Mesenchymal stem cell (in vitro differentiated cells and primary cell): Measurements from ENCODE around the gene LSM4.

ENCODE experiments used
- DNase-seq: peaks from one replicate; pipeline ENCODE4 v3.0.0-alpha.2; 2013
- H2AFZ ChIP-seq: one replicate; pipeline ENCODE4 v1.6.1; 2013; ENCODE audit warnings: low read depth, mild to moderate bottlenecking, control low read depth, inconsistent platforms, low read length, moderate library complexity
- H2AK5ac ChIP-seq: 2 replicates; pipeline ENCODE4 v1.6.1; 2013; ENCODE audit warnings: low read length, moderate library complexity, mild to moderate bottlenecking, inconsistent platforms; ENCODE audit not compliant: severe bottlenecking
- H2BK120ac ChIP-seq: one replicate; pipeline ENCODE4 v1.6.1; 2013; ENCODE audit warnings: low read depth, mild to moderate bottlenecking, inconsistent platforms, low read length, moderate library complexity
- H2BK12ac ChIP-seq, 2 experiments: one replicate each; pipeline ENCODE4 v1.6.1; 2013; ENCODE audit warnings: inconsistent platforms in 2 of 2, low read length in 2 of 2, mild to moderate bottlenecking in 2 of 2, moderate library complexity in 2 of 2, control low read depth in 1 of 2
- H2BK15ac ChIP-seq: one replicate; pipeline ENCODE4 v1.6.1; 2013; ENCODE audit warnings: mild to moderate bottlenecking, low read depth, inconsistent platforms; ENCODE audit not compliant: poor library complexity, severe bottlenecking
- H2BK5ac ChIP-seq: 2 replicates; pipeline ENCODE4 v1.6.1; 2013; ENCODE audit warnings: low read depth, mild to moderate bottlenecking, low read length, control low read depth, inconsistent platforms; ENCODE audit not compliant: poor library complexity, severe bottlenecking
- H3K14ac ChIP-seq, 2 experiments: one replicate each; pipeline ENCODE4 v1.6.1; 2013; ENCODE audit warnings: inconsistent platforms in 2 of 2, low read length in 2 of 2, control low read depth in 1 of 2, mild to moderate bottlenecking in 1 of 2, moderate library complexity in 1 of 2
- H3K18ac ChIP-seq, 2 experiments: one replicate each; pipeline ENCODE4 v1.6.1; 2013; ENCODE audit warnings: inconsistent platforms in 2 of 2, low read length in 2 of 2, control low read depth in 1 of 2, low read depth in 1 of 2, mild to moderate bottlenecking in 1 of 2
- H3K23ac ChIP-seq, 2 experiments: one replicate each; pipeline ENCODE4 v1.6.1; 2013; ENCODE audit warnings: inconsistent platforms in 2 of 2, low read length in 2 of 2, mild to moderate bottlenecking in 2 of 2, moderate library complexity in 2 of 2, control low read depth in 1 of 2
- H3K27ac ChIP-seq: 2 replicates; pipeline ENCODE4 v1.5.1; 2013; ENCODE audit warnings: mild to moderate bottlenecking, moderate library complexity, low read length, control low read depth, inconsistent platforms; ENCODE audit not compliant: poor library complexity, severe bottlenecking
- H3K27me3 ChIP-seq, 2 experiments: 2 replicates each; pipeline versions ENCODE4 v1.6.1 to v1.7.0; 2013; ENCODE audit warnings: low read length in 2 of 2, mild to moderate bottlenecking in 2 of 2, moderate library complexity in 2 of 2, control low read depth in 1 of 2, inconsistent platforms in 1 of 2; ENCODE audit not compliant: control insufficient read depth in 1 of 2, insufficient read depth in 1 of 2
- H3K36me3 ChIP-seq, 2 experiments: 2 replicates each; pipeline versions ENCODE4 v1.6.1 to v1.7.0; 2013; ENCODE audit warnings: low read length in 2 of 2, control low read depth in 1 of 2, inconsistent platforms in 1 of 2, low read depth in 1 of 2, mild to moderate bottlenecking in 1 of 2; ENCODE audit not compliant: insufficient read depth in 2 of 2, control insufficient read depth in 1 of 2
- H3K4ac ChIP-seq, 2 experiments: one replicate each; pipeline ENCODE4 v1.6.1; 2013; ENCODE audit warnings: inconsistent platforms in 2 of 2, low read length in 2 of 2, mild to moderate bottlenecking in 2 of 2, moderate library complexity in 2 of 2, control low read depth in 1 of 2, low read depth in 1 of 2
- H3K4me1 ChIP-seq: 2 replicates; pipeline ENCODE4 v1.6.1; 2013; ENCODE audit warnings: low read depth, low read length, control low read depth; ENCODE audit not compliant: control insufficient read depth, insufficient read depth
- H3K4me2 ChIP-seq: 2 replicates; pipeline ENCODE4 v1.6.1; 2013; ENCODE audit warnings: low read length, mild to moderate bottlenecking, inconsistent platforms; ENCODE audit not compliant: poor library complexity, severe bottlenecking
- H3K4me3 ChIP-seq, 2 experiments: 2 replicates each; pipeline versions ENCODE4 v1.5.1 to v1.7.0; 2013; ENCODE audit warnings: low read length in 2 of 2, mild to moderate bottlenecking in 2 of 2, control low read depth in 1 of 2, low read depth in 1 of 2; ENCODE audit not compliant: insufficient read depth in 1 of 2
- H3K79me1 ChIP-seq: replicated peaks from 2 replicates; pipeline ENCODE4 v1.6.1; 2013; ENCODE audit warnings: mild to moderate bottlenecking, control low read depth, low read length, inconsistent platforms; ENCODE audit not compliant: poor library complexity, severe bottlenecking
- H3K9ac ChIP-seq: 2 replicates; pipeline ENCODE4 v1.7.0; 2013; ENCODE audit warnings: mild to moderate bottlenecking, low read length, moderate library complexity
- H3K9me3 ChIP-seq: 2 replicates; pipeline ENCODE4 v1.7.0; 2013; ENCODE audit warnings: mild to moderate bottlenecking, low read length; ENCODE audit not compliant: control insufficient read depth
- H4K8ac ChIP-seq: one replicate; pipeline ENCODE4 v1.6.1; 2013; ENCODE audit warnings: inconsistent platforms, mild to moderate bottlenecking, low read length, moderate library complexity
- H4K91ac ChIP-seq: one replicate; pipeline ENCODE4 v1.6.1; 2013; ENCODE audit warnings: mild to moderate bottlenecking, low read length, inconsistent platforms
- WGBS: methylation state at CpG from one replicate; pipeline ENCODE4 v1.1.7; 2013; ENCODE audit warnings: mixed read lengths; 5-methylcytosine and 5-hydroxymethylcytosine counted together

The LSM4 gene

DNA sequence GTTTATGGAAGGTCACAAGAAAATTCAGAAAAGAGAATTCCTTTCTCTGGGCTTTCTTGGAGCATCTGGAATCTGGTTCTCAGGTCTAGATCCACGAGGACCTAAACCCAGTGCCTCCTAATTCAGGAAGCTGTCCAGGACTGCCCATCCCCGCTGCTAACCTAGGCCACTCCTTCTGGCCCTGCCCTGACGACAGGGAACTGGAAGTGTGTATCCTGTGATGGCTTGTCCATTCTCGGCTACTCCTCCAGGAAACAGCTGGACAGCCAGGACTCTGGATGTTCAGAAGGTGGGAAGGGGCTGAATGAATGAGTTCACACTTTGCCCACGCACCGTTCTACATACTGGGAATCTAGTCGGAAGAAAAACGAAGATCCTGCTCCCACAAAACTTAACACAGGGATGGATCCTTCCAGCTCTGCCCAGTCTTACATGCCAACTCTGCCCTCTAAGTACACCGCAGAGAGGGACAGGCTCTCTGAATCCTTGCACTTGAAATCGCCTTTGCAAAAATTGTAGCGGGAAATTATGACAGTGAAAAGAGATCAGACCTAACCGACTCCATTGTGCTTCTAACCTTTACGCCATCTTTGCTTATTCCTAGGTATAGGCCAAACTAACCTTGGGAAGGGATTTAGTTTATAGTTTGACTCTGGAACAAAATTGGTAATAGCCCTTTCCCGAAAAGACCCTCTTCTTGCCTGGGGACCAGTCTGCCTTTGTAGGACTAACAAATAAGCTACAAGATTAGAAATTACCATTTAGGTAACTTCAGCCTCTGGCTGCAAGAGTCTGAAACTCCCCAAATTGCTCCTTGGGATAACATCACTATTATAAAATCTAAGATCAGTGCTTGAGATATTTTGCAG, 1.8 kb downstream of the LSM4 start:
- Histone ChIP-seq H2BK12ac (peak overlapping the region; percentile 65 to 72), H3K27ac (no peak overlapping the region), H3K4ac (peak overlapping the region in 1 of 2 experiments; percentile 24), H2BK120ac (peak overlapping the region; percentile 27), H3K36me3 (peaks cover 9 to 13% of the 10 kb centered on the region in 2 experiments), H2BK15ac (peak overlapping the region; percentile 12), H3K27me3 (no peaks in the 10 kb centered on the region), H3K4me1 (peaks cover 13% of the 10 kb centered on the region), H3K9me3 (no peaks in the 10 kb centered on the region), H3K9ac (peak overlapping the region; percentile 96), H2AK5ac (peak overlapping the region; percentile 93), H3K18ac (no peak overlapping the region), H3K14ac (no peak overlapping the region), H2BK5ac (no peak overlapping the region), H4K91ac (peak overlapping the region; percentile 62), H3K4me3 (peak overlapping the region in 1 of 2 experiments; percentile 80), H4K8ac (peak overlapping the region; percentile 68), H2AFZ (no peak overlapping the region), H3K4me2 (peak overlapping the region; percentile 94), H3K23ac (no peak overlapping the region), H3K79me1 (peaks cover 16% of the 10 kb centered on the region)
- 76% methylated on average over 14 of the region's 14 CpGs for WGBS
- no peak for DNase-seq

DNA sequence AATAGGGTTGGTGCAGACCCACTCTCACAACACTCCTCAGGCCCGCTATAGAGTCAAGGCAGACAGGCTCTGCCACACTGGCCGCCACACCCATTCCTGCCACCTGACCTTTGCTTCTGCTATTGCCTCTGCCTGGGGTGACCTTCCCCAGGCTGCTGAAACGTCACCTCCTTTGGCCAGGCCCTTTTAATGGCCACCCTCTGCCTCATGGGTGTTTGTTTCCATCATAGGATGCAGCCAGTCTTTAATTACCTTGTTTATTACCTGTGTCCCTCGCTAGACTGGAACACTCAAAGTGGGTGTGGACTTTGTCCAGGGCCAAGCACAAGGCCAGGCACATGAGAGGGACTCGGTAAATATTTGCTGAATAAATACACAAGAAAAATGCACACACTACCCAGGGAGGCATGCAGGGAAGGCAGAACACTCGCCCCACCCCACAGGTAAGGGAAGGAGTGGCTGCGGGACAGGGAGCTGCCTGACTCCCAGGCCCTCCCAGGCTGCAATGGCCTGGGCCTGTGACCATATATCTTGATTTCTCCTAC, 3.2 kb downstream of the LSM4 start:
- peaks cover 17% of the 10 kb centered on the region for H3K4me1 ChIP-seq
- peaks cover 10 to 20% of the 10 kb centered on the region in 2 experiments for H3K36me3 ChIP-seq
- no peak overlapping the region for H3K9ac ChIP-seq
- no peak overlapping the region for H3K4me3 ChIP-seq
- H3K4me2 ChIP-seq: no peak overlapping the region
- peak overlapping the region; percentile 27 for H4K8ac ChIP-seq
- no peak overlapping the region for H3K14ac ChIP-seq
- H2BK15ac ChIP-seq: no peak overlapping the region
- H3K23ac ChIP-seq: no peak overlapping the region
- no peak overlapping the region for H4K91ac ChIP-seq
- H2BK12ac ChIP-seq: no peak overlapping the region
- 98% methylated on average over 5 of the region's 7 CpGs for WGBS
- no peak for DNase-seq
- H2BK120ac ChIP-seq: no peak overlapping the region
- H3K18ac ChIP-seq: no peak overlapping the region
- no peak overlapping the region for H2BK5ac ChIP-seq
- no peak overlapping the region for H3K27ac ChIP-seq
- no peak overlapping the region for H2AFZ ChIP-seq
- no peaks in the 10 kb centered on the region for H3K9me3 ChIP-seq
- H2AK5ac ChIP-seq: no peak overlapping the region
- H3K4ac ChIP-seq: no peak overlapping the region
- H3K27me3 ChIP-seq: no peaks in the 10 kb centered on the region
- H3K79me1 ChIP-seq: peaks cover 21% of the 10 kb centered on the region

DNA sequence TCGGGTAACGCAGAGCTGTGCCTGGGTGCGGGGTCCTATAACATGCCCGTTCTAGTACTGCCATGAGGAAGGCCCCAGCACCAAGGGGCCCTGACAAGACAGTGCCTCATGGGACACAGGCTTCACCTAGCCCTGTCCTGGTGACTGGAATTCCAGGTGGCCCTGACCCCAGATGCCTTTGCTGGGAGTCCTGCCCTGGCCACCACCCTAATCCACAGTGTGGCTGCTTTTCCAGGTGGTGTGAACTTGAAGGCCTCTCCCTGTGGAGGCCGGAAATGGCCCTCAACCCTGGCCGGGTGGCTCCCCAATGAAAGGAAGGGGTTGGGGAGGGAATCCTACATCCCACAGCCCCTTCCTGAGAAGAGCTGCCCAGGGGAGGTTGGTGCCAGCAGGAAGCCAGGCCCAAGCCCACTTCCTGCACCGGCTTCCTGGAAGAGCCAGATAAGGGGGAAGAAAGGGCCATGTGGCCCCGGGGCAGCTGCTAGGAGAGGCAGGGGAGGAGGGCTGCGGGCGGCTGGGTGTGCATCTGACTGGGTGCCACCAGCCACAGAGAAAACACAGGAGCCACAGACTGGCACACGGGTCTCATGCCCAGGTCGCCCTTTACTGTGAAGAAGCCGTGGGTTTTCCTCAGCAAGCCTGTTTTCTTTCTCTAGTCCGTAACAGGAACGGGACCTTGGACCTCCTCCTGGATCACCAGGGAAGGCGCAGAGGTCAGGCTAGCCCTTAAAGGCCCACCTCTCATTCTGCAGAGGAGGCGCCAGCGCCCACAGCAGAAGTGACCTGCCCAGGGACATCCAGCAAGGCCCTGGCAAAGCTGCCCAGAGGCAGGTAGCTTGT, 4.7 kb downstream of the LSM4 start:
- Histone ChIP-seq H3K27me3 (no peaks in the 10 kb centered on the region), H3K23ac (no peak overlapping the region), H3K4ac (peak overlapping the region; percentile 46 to 70), H3K18ac (peak overlapping the region; percentile 2 to 41), H3K4me3 (no peak overlapping the region), H2BK15ac (peak overlapping the region; percentile 55), H4K8ac (peak overlapping the region; percentile 56), H3K36me3 (peaks cover 14 to 31% of the 10 kb centered on the region in 2 experiments), H2BK12ac (peak overlapping the region; percentile 6 to 84), H2AFZ (no peak overlapping the region), H3K79me1 (peaks cover 24% of the 10 kb centered on the region), H3K9me3 (no peaks in the 10 kb centered on the region), H3K14ac (no peak overlapping the region), H3K9ac (peak overlapping the region; percentile 38), H3K27ac (no peak overlapping the region), H2BK120ac (no peak overlapping the region), H3K4me1 (peaks cover 14% of the 10 kb centered on the region), H2AK5ac (no peak overlapping the region), H4K91ac (peak overlapping the region; percentile 19), H2BK5ac (no peak overlapping the region), H3K4me2 (no peak overlapping the region)
- no peak for DNase-seq
- 82% methylated on average over 16 of the region's 18 CpGs for WGBS

DNA sequence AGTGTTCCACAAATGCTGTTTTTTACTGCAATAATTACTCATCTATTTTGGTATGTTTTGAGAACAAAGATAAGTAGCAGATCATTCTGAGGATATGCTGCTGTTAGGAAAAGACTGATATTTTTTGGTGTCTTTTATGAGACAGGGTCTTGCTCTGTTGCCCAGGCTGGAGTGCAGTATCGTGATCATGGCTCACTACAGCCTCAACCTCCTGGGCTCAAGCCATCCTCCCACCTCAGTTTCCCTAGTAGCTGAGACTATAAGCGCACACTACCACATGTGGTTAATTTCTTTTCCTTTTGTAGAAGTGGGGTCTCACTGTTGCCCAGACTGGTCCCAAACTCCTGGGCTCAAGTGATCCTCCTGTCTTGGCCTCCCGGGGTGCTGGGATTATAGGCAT, 9.5 kb downstream of the LSM4 start:
- H3K23ac ChIP-seq: no peak overlapping the region
- no peak overlapping the region for H2AK5ac ChIP-seq

More for the DNA sequence above, 9.5 kb downstream of the LSM4 start:
- Histone ChIP-seq H3K27me3 (no peaks in the 10 kb centered on the region), H3K4ac (no peak overlapping the region), H3K14ac (no peak overlapping the region), H3K79me1 (peaks cover 27% of the 10 kb centered on the region), H3K4me1 (peaks cover 9% of the 10 kb centered on the region), H3K18ac (no peak overlapping the region), H4K8ac (no peak overlapping the region), H4K91ac (no peak overlapping the region), H3K27ac (no peak overlapping the region), H2BK120ac (no peak overlapping the region), H2BK12ac (no peak overlapping the region), H2BK15ac (no peak overlapping the region), H3K9ac (peak overlapping the region; percentile 36), H3K36me3 (peaks cover 28 to 62% of the 10 kb centered on the region in 2 experiments), H3K9me3 (no peaks in the 10 kb centered on the region), H2BK5ac (no peak overlapping the region), H3K4me2 (no peak overlapping the region), H2AFZ (no peak overlapping the region), H3K4me3 (no peak overlapping the region)
- 100% methylated on average over 3 of the region's 3 CpGs for WGBS
- no peak for DNase-seq
